Nephron (organoid): ENCODE results near the gene TENT5A.

Experiments used
- H3K27ac Mint-ChIP-seq, 3 experiments: 2 replicates each; pipeline ENCODE4 v1.8.0; 2020; ENCODE audit warnings: mixed read lengths in 3 of 3, mild to moderate bottlenecking in 2 of 3, moderate library complexity in 1 of 3
- H3K27me3 Mint-ChIP-seq: 2 replicates; pipeline ENCODE4 v1.8.0; 2021; ENCODE audit warnings: low read depth, mild to moderate bottlenecking, moderate library complexity, mixed read lengths
- H3K36me3 Mint-ChIP-seq: 2 replicates; pipeline ENCODE4 v1.8.0; 2020; ENCODE audit warnings: low read depth, mixed read lengths
- H3K4me1 Mint-ChIP-seq: 2 replicates; pipeline ENCODE4 v1.8.0; 2020; ENCODE audit warnings: mixed read lengths
- H3K4me3 Mint-ChIP-seq, 3 experiments: 2 replicates each; pipeline ENCODE4 v1.8.0; 2020; ENCODE audit warnings: mild to moderate bottlenecking in 3 of 3, mixed read lengths in 3 of 3, moderate library complexity in 2 of 3
- H3K9me3 Mint-ChIP-seq: 2 replicates; pipeline ENCODE4 v1.8.0; 2020; ENCODE audit warnings: mixed read lengths
- TF ChIP-seq, protein P1 (sequence below), 3 experiments: fragments of 200-600 bp; sonication (generic); IDR thresholded peaks; one replicate each; pipeline ENCODE4 v1.5.0; 2021; ENCODE audit warnings: antibody characterized with exemption in 3 of 3; ENCODE audit not compliant: unreplicated experiment in 3 of 3

The TENT5A gene

DNA sequence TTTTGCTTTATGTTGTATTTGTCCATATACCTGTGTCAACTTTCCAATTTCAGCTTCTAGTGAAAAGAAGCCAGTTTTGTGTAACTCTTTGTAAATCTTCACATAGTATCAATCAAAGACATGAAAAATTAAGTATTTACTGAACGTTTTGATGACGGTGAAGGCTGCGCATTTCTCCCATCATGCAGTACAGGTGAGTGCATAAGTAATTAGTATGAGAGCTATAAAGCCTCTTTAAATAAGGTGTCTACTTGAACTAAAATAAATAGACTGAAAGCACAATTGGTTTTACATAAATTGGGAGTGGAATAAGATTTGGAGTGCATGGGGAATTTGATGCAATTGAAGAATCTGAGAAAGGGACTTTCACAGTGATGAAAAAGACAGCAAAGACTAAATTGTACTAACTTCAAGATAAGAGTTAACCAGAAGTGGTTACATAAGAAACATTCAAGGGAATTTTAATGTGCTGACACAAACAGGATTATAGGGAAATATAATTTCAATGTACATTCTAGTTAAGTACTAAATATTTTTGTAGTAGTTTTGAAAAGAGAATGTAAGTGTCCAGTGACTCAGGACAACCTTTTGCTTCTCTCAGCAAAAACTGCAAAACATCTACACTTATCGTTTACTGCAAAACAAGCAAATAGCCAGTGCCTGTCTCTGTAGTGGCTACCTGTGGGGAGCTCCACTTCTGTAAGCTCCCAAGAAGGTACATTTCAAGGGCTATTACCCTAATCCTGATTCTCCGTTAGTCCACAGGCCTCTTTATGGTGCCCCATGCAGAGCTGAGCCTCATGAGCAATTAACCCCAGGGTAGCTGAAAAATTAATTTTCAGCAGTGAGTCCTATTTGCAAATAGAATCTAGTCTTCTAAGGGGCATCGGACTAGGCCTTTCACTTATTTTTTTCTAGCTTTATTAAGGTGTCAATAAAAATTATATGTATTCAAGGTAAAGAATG lies 13.0 kb downstream of the TENT5A start:
- TF ChIP-seq, protein P1, sequence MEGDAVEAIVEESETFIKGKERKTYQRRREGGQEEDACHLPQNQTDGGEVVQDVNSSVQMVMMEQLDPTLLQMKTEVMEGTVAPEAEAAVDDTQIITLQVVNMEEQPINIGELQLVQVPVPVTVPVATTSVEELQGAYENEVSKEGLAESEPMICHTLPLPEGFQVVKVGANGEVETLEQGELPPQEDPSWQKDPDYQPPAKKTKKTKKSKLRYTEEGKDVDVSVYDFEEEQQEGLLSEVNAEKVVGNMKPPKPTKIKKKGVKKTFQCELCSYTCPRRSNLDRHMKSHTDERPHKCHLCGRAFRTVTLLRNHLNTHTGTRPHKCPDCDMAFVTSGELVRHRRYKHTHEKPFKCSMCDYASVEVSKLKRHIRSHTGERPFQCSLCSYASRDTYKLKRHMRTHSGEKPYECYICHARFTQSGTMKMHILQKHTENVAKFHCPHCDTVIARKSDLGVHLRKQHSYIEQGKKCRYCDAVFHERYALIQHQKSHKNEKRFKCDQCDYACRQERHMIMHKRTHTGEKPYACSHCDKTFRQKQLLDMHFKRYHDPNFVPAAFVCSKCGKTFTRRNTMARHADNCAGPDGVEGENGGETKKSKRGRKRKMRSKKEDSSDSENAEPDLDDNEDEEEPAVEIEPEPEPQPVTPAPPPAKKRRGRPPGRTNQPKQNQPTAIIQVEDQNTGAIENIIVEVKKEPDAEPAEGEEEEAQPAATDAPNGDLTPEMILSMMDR (IDR thresholded peaks at IDR 0.05; ENCODE audit: unreplicated experiment in 3 of 3), result no peak
- H3K27me3 Mint-ChIP-seq, result no peaks in the 10 kb centered on the region
- H3K9me3 Mint-ChIP-seq, result no peaks in the 10 kb centered on the region
- no peaks in the 10 kb centered on the region for H3K36me3 Mint-ChIP-seq
- H3K4me1 Mint-ChIP-seq, result no peaks in the 10 kb centered on the region
- no peak overlapping the region for H3K4me3 Mint-ChIP-seq
- H3K27ac Mint-ChIP-seq, result no peak overlapping the region

DNA sequence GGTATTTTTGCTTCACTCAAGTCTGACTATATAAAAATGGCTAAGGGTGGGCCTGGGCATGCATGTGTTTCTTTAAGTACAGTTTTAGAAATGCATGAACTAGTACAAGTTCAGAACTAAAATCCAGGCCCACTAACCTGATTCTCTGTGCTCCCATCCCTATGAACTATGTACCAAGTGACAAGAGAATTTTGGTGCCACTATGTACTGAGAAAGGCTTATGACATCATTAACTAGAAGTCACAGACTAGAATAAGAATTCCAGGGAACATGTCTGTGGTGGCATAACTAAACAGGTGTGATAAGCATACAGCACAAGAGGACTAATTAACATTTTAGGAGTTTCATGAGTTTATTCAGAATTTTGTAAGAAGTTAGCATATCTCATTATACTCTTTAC lies 16.1 kb downstream of the TENT5A start:
- H3K4me1 Mint-ChIP-seq, result no peaks in the 10 kb centered on the region
- no peaks in the 10 kb centered on the region for H3K27me3 Mint-ChIP-seq

DNA sequence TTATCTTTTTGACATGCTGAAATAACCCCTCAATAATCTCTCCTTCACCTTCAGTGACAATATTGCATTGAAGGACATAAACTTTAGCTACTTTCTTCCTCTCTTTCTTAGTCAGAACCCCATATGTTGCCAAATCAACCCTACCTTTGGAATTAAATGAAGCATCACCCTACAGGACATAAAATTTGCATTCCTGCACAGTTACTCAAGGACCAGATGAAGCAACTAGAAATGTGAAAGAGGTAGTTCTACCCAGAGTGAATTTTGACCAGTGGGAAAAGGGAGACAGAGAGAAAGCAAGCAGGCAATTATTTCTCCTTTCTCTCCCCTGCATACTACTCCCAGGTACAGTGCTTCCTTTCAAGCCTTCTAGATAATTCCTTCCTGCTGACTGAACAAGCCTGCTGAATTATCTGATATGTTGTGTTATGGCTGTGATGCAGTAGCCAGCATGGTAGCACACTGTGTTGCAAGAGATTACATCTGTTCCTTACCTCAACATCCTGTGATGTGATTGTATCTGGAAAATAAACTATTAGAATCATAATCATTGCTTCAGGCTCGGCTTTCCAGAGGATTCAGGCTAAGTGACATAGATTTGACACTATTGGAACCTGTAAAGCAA lies 16.6 kb downstream of the TENT5A start:
- no peaks in the 10 kb centered on the region for H3K9me3 Mint-ChIP-seq
- no peaks in the 10 kb centered on the region for H3K27me3 Mint-ChIP-seq
- TF ChIP-seq, protein P1 (IDR thresholded peaks at IDR 0.05; ENCODE audit: unreplicated experiment in 3 of 3), result no peak
- H3K36me3 Mint-ChIP-seq, result no peaks in the 10 kb centered on the region
- H3K4me3 Mint-ChIP-seq, result no peak overlapping the region
- no peaks in the 10 kb centered on the region for H3K4me1 Mint-ChIP-seq
- no peak overlapping the region for H3K27ac Mint-ChIP-seq

More for the DNA sequence above, 16.1 kb downstream of the TENT5A start:
- H3K9me3 Mint-ChIP-seq, result no peaks in the 10 kb centered on the region
- no peak overlapping the region for H3K4me3 Mint-ChIP-seq
- TF ChIP-seq, protein P1 (IDR thresholded peaks at IDR 0.05; ENCODE audit: unreplicated experiment in 3 of 3), result no peak
- H3K36me3 Mint-ChIP-seq, result no peaks in the 10 kb centered on the region
- H3K27ac Mint-ChIP-seq, result no peak overlapping the region

DNA sequence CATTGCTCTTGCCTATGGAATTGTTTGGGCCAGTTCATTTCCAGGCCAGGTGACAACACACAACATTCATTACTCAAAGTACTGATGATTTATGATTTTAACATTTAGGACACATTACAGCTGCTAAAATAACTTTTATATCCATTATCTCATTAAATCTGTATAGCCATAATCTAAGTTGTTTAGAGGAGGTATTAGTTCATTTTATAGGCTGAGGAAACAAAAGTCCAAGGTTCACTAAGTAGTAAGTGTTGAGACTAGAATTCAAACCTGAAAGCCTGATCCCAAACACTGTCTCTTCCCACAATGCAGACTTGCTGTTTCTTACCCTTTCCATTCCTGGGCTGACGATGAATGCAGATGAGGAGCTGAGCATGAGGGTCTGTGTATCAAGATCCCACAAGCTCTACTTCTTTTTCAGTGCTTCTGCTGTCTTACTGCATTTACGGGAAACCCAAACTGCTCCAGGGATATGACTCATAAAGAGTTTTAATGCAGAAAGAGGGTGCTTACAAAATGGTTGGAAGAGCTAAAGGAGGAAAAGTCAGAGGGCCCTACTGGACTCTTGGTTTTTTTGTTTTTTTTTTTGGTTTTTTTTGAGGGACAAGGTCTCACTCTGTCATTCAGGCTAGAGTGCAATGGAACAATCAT lies 17.9 kb downstream of the TENT5A start:
- no peak overlapping the region for H3K27ac Mint-ChIP-seq
- no peak overlapping the region for H3K4me3 Mint-ChIP-seq
- TF ChIP-seq, protein P1 (IDR thresholded peaks at IDR 0.05; ENCODE audit: unreplicated experiment in 3 of 3), result no peak
- H3K27me3 Mint-ChIP-seq, result no peaks in the 10 kb centered on the region
- no peaks in the 10 kb centered on the region for H3K36me3 Mint-ChIP-seq
- H3K4me1 Mint-ChIP-seq, result no peaks in the 10 kb centered on the region
- H3K9me3 Mint-ChIP-seq, result no peaks in the 10 kb centered on the region

DNA sequence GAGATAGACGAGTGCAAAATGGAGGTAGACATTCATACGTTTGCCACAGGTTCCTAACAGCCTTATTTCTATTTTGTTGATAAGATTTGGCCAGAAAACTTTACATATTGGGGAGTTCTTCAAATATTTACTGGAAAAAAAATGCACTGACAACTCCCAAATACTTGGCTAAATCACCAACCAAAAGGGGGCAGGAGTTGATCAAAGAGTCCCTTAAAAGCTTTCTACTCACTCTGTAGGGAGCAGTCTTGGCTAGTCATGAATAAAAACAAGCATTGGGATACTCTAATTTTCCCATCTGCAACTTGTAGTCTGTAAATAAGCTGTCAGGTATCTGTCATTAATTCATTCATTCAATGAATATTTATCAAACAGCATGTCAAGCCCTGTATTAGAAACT lies 18.4 kb downstream of the TENT5A start:
- Mint-ChIP-seq H3K27me3 (no peaks in the 10 kb centered on the region), H3K4me1 (no peaks in the 10 kb centered on the region), H3K36me3 (no peaks in the 10 kb centered on the region), H3K27ac (no peak overlapping the region), H3K9me3 (no peaks in the 10 kb centered on the region), H3K4me3 (no peak overlapping the region)
- TF ChIP-seq, protein P1 (IDR thresholded peaks at IDR 0.05; ENCODE audit: unreplicated experiment in 3 of 3), result no peak
